HCT116 (cell line): ENCODE measurements around the gene SLC7A9. TPM values are rescaled to one million over a fixed set of nuclear protein-coding genes. Genes with fewer than 3 reads are reported as not detected.
"Not testable (repeated sequence)": the region's sequence is repeated elsewhere in the genome, so short reads cannot be mapped to it uniquely, and the experiment has no call there.

Experiments
- ATAC-seq: fragments of 200-7000 bp; cut with Tn5 transposase; 2 replicates; pipeline ENCODE4 v1.9.1; 2020; ENCODE audit warnings: mild to moderate bottlenecking, moderate library complexity
- BruUV-seq: library from RNA; stranded (reverse); fragments of 400-500 nt; replicated peaks from 2 replicates; lab custom pipeline; 2021; lab: Mats Ljungman, UMichigan
- CTCF ChIA-PET: fragments of 300-600 bp; sonication (Branson Sonifier 250); formaldehyde crosslinking; loops from one replicate; lab custom pipeline; 2021; ENCODE audit warnings: antibody characterized with exemption; lab: Charles Lee
- POLR2A ChIA-PET: fragments of 300-600, 350-600 bp; sonication (Branson Sonifier 250); formaldehyde crosslinking; loops from one replicate; lab custom pipeline; 2021; ENCODE audit warnings: antibody characterized with exemption; lab: Charles Lee
- RAD21 ChIA-PET, 2 experiments: fragments of 300-600 bp; sonication (Branson Sonifier 250); formaldehyde crosslinking; loops; one replicate each; lab custom pipeline; 2023; ENCODE audit warnings: low total read pairs in 2 of 2; ENCODE audit not compliant: uncharacterized antibody in 2 of 2, unreplicated experiment in 2 of 2, low non-redundant PET in 1 of 2; lab: Charles Lee
- DNase-seq: peaks from one replicate; pipeline ENCODE4 v3.0.0-alpha.2; 2010; ENCODE audit warnings: low read depth, low spot score
- H2AFZ ChIP-seq: fragments of 200-600 bp; shearing (Covaris generic), sonication (generic); 2 replicates; pipeline ENCODE4 v1.6.1; 2017; ENCODE audit warnings: low read depth, mixed run types, mixed read lengths, antibody characterized with exemption, low read length; ENCODE audit not compliant: poor library complexity, severe bottlenecking
- H3K27ac ChIP-seq: 2 replicates; pipeline ENCODE4 v1.5.1; 2012; ENCODE audit warnings: low read depth, low read length
- H3K27me3 ChIP-seq: fragments of 200-600 bp; sonication (generic); 2 replicates; pipeline ENCODE4 v1.6.1; 2016; ENCODE audit warnings: mixed run types, low read length, mixed read lengths; ENCODE audit not compliant: insufficient read depth
- H3K36me3 ChIP-seq, 2 experiments: fragments of 200-500 bp in 1 of 2; fragments of 200-600 bp in 1 of 2; sonication (Bioruptor generic) in 1 of 2; sonication (generic) in 1 of 2; 2 replicates each; pipeline versions ENCODE4 v1.5.1 to v1.6.1; 2014 to 2016; ENCODE audit warnings: low read length in 2 of 2, inconsistent platforms in 1 of 2, mixed read lengths in 1 of 2, mixed run types in 1 of 2; ENCODE audit not compliant: insufficient read depth in 2 of 2, control insufficient read depth in 1 of 2
- H3K4me1 ChIP-seq, 2 experiments: fragments of 200-600 bp in 1 of 2; sonication (generic) in 1 of 2; 2 replicates each; pipeline versions ENCODE4 v1.5.1 to v1.6.1; 2012 to 2017; ENCODE audit warnings: low read length in 2 of 2, inconsistent platforms in 1 of 2, mild to moderate bottlenecking in 1 of 2, mixed read lengths in 1 of 2, mixed run types in 1 of 2, moderate library complexity in 1 of 2; ENCODE audit not compliant: insufficient read depth in 2 of 2, control insufficient read depth in 1 of 2
- H3K4me2 ChIP-seq: fragments of 200-600 bp; sonication (generic); 2 replicates; pipeline ENCODE4 v1.6.1; 2017; ENCODE audit warnings: mixed run types, low read length, mixed read lengths
- H3K4me3 ChIP-seq, 2 experiments: fragments of 200-600 bp in 1 of 2; sonication (generic) in 1 of 2; replicated peaks in 1 of 2; 2 replicates each; pipeline ENCODE4 v1.5.1; 2011 to 2016; ENCODE audit warnings: low read length in 2 of 2, control low read depth in 1 of 2, low read depth in 1 of 2, mild to moderate bottlenecking in 1 of 2, mixed read lengths in 1 of 2, mixed run types in 1 of 2
- H3K79me2 ChIP-seq: fragments of 200-600 bp; sonication (generic); 2 replicates; pipeline ENCODE4 v1.6.1; 2017; ENCODE audit warnings: mild to moderate bottlenecking, mixed run types, low read length, moderate library complexity, mixed read lengths; ENCODE audit not compliant: insufficient read depth
- H3K9ac ChIP-seq: fragments of 200-600 bp; sonication (generic); 2 replicates; pipeline ENCODE4 v1.6.1; 2016; ENCODE audit warnings: low read length, mixed read lengths
- H3K9me2 ChIP-seq: fragments of 200-600 bp; sonication (generic), shearing (Covaris generic); 2 replicates; pipeline ENCODE4 v1.6.1; 2017; ENCODE audit warnings: mixed run types, mild to moderate bottlenecking, moderate library complexity; ENCODE audit not compliant: insufficient read depth
- H3K9me3 ChIP-seq, 2 experiments: fragments of 200-500 bp in 1 of 2; fragments of 200-600 bp in 1 of 2; sonication (Bioruptor generic) in 1 of 2; sonication (generic) in 1 of 2; 2 replicates each; pipeline ENCODE4 v1.6.1; 2014 to 2017; ENCODE audit warnings: low read length in 2 of 2, mixed read lengths in 2 of 2, inconsistent platforms in 1 of 2, low read depth in 1 of 2, mild to moderate bottlenecking in 1 of 2, mixed run types in 1 of 2, moderate library complexity in 1 of 2; ENCODE audit not compliant: control insufficient read depth in 1 of 2, insufficient read depth in 1 of 2
- H4K20me1 ChIP-seq: fragments of 200-600 bp; sonication (generic), shearing (Covaris generic); 2 replicates; pipeline ENCODE4 v1.6.1; 2017; ENCODE audit warnings: mixed run types, mild to moderate bottlenecking, moderate library complexity; ENCODE audit not compliant: insufficient read depth
- intact Hi-C: fragments of 100-400 bp; cut with micrococcal nuclease; formaldehyde crosslinking; loops from 2 replicates; pipeline ENCODE4 v1.10.0; 2022
- total RNA-seq: library from RNA; stranded (reverse); gene quantifications from one replicate; pipeline ENCODE4 v1.2.1, GENCODE V29; 2021; ENCODE audit not compliant: unreplicated experiment

The SLC7A9 gene
- total RNA-seq, 1 experiment from 2014 or later = 0.42 TPM

DNA sequence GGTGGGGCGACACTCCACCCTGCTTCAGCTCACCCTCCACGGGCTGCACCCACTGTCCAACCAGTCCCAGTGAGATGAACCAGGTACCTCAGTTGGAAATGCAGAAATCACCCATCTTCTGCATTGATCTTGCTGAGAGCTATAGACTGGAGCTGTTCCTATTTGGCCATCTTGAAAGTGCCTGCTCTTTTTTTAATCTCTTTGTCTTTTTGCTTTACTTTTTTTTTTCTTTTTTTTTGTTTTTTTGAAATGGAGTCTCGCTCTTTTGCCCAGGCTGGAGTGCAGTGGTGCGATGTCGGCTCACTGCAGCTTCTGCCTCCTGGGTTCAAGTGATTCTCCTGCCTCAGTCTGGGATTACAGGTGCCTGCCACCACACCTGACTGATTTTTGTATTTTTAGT, 81.7 kb downstream of the SLC7A9 start:
- H3K79me2 ChIP-seq, H3K36me3 ChIP-seq, H3K27me3 ChIP-seq, H3K4me3 ChIP-seq, BruUV-seq, POLR2A ChIA-PET, H4K20me1 ChIP-seq, H3K27ac ChIP-seq, H3K4me1 ChIP-seq, ATAC-seq, H3K4me2 ChIP-seq, H3K9me3 ChIP-seq, H3K9me2 ChIP-seq, H2AFZ ChIP-seq, RAD21 ChIA-PET, H3K9ac ChIP-seq, DNase-seq, CTCF ChIA-PET, intact Hi-C loops: not testable (repeated sequence)

DNA sequence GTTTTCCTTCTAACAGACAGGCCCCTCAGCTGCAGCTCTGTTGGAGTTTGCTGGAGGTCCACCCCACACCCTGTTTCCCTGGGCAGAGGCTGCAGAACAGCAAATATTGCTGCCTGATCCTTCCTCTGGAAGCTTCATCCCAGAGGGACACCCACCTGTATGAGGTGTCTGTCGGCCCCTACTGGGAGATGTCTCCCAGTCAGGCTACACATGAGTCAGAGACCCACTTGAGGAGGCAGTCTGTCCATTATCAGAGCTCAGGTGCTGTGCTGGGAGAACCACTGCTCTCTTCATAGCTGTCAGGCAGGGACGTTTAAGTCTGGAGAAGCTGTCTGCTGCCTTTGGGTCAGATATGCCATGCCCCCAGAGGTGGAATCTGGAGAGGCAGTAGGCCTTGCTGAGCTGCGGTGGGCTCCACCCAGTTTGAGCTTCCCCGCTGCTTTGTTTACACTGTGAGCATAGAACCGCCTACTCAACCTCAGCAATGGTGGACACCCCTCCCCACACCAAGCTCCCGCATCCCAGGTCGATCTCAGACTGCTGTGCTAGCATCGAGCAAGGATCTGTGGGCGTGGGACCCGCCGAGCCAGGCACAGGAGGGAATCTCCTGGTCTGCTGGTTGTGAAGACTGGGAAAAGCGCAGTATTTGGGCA, 82.3 kb downstream of the SLC7A9 start:
- intact Hi-C loops, H3K4me1 ChIP-seq, H3K4me2 ChIP-seq, H3K9me2 ChIP-seq, DNase-seq, POLR2A ChIA-PET, H3K36me3 ChIP-seq, H3K27me3 ChIP-seq, H3K79me2 ChIP-seq, BruUV-seq, H3K4me3 ChIP-seq, H4K20me1 ChIP-seq, RAD21 ChIA-PET, H3K27ac ChIP-seq, H2AFZ ChIP-seq, CTCF ChIA-PET, H3K9me3 ChIP-seq, H3K9ac ChIP-seq, ATAC-seq: not testable (repeated sequence)

DNA sequence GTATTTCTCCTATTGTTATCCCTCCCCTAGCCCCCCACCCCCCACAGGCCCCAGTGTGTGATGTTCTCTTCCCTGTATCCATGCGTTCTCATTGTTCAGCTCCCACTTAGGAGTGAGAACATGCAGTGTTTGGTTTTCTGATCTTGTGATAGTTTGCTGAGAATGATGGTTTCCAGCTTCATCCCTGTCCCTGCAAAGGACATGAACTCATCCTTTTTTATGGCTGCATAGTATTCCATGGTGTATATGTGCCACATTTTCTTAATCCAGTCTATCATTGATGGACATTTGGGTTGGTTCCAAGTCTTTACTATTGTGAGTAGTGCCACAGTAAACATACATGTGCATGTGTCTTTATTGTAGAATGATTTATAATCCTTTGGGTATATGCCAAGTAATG, 87.5 kb downstream of the SLC7A9 start:
- ATAC-seq, H3K4me1 ChIP-seq, H3K4me2 ChIP-seq, intact Hi-C loops, POLR2A ChIA-PET, H3K9ac ChIP-seq, H3K27me3 ChIP-seq, H3K4me3 ChIP-seq, DNase-seq, CTCF ChIA-PET, H3K9me2 ChIP-seq, BruUV-seq, H3K36me3 ChIP-seq, H3K9me3 ChIP-seq, H3K27ac ChIP-seq, H3K79me2 ChIP-seq, H4K20me1 ChIP-seq, RAD21 ChIA-PET, H2AFZ ChIP-seq: not testable (repeated sequence)
